NCI-H2107 (cell line): Measurements from ENCODE around the gene CAND2.

ENCODE experiments used
- DNase-seq: peaks from one replicate; lab custom pipeline; 2025; lab: John Stamatoyannopoulos, UW

CAND2 gene

GRCh38 chr3:12796171-12797123 lies at the start of gene CAND2:
Gene CAND2 (plus strand): TSS chr3:12796680. CDS start chr3:12796721, 41 bp downstream.
- no peak for DNase-seq

GRCh38 chr3:12748477-12748876 lies 48.0 kb upstream of the CAND2 start:
- no peak for DNase-seq

- peak; percentile 17 for DNase-seq
These were observed 46.3 kb upstream of the CAND2 start for GRCh38 chr3:12750223-12750622.

- no peak for DNase-seq
These were observed 45.8 kb upstream of the CAND2 start for GRCh38 chr3:12750658-12751071.

- DNase-seq = no peak
These were observed 44.9 kb upstream of the CAND2 start for GRCh38 chr3:12751571-12751970.

GRCh38 chr3:12752102-12752501 lies 44.4 kb upstream of the CAND2 start:
- DNase-seq = no peak

GRCh38 chr3:12752809-12753208 lies 43.7 kb upstream of the CAND2 start:
- DNase-seq = no peak

GRCh38 chr3:12753275-12754028 lies 43.0 kb upstream of the CAND2 start:
- no peak for DNase-seq

GRCh38 chr3:12754313-12754712 lies 42.2 kb upstream of the CAND2 start:
- no peak for DNase-seq

- DNase-seq = no peak
These were observed 40.7 kb upstream of the CAND2 start for GRCh38 chr3:12755754-12756153.

- no peak for DNase-seq
These were observed 40.3 kb upstream of the CAND2 start for GRCh38 chr3:12756175-12756574.

- no peak for DNase-seq
These were observed 39.8 kb upstream of the CAND2 start for GRCh38 chr3:12756635-12757034.

GRCh38 chr3:12758025-12758781 lies 38.3 kb upstream of the CAND2 start:
- no peak for DNase-seq

- no peak for DNase-seq
These were observed 37.3 kb upstream of the CAND2 start, which contains the start of gene TMEM40 for GRCh38 chr3:12759097-12759679. Gene TMEM40 (minus strand): TSS chr3:12759259. CDS start chr3:12749832, 9,427 bp downstream.

- DNase-seq = no peak
These were observed 36.6 kb upstream of the CAND2 start for GRCh38 chr3:12759693-12760565.

GRCh38 chr3:12764171-12764776 lies 32.2 kb upstream of the CAND2 start:
- no peak for DNase-seq

GRCh38 chr3:12766541-12766940 lies 29.9 kb upstream of the CAND2 start:
- no peak for DNase-seq

GRCh38 chr3:12768579-12769527 lies 27.6 kb upstream of the CAND2 start:
- DNase-seq = no peak

GRCh38 chr3:12769761-12770160 lies 26.7 kb upstream of the CAND2 start:
- DNase-seq = no peak
